Sigmoid colon (tissue), 7 donors: ENCODE results near the gene STON2. TPM values are rescaled to one million over a fixed set of nuclear protein-coding genes. Genes with fewer than 3 reads are reported as not detected.
A peak's percentile ranks its signal among the peaks of the same experiment; 100 is the strongest.

Experiments used
- DNase-seq: peaks from one replicate; pipeline ENCODE4 v3.0.0-alpha.2; 2019
- H3K27ac ChIP-seq, 4 donors: fragments of 200-600 bp; sonication (generic); one replicate each; pipeline ENCODE4 v1.5.1; 2016 to 2019; ENCODE audit warnings: mild to moderate bottlenecking in 1 of 4
- H3K27me3 ChIP-seq, 3 donors: fragments of 200-600 bp; sonication (generic); one replicate each; pipeline ENCODE4 v1.5.1; 2019; ENCODE audit warnings: mild to moderate bottlenecking in 1 of 3
- H3K36me3 ChIP-seq, 4 donors: fragments of 200-600 bp; sonication (generic); one replicate each; pipeline ENCODE4 v1.5.1; 2016 to 2019
- H3K4me1 ChIP-seq, 4 donors: fragments of 200-600 bp; sonication (generic); one replicate each; pipeline ENCODE4 v1.5.1; 2017 to 2019
- H3K4me3 ChIP-seq, 4 donors: fragments of 200-600 bp; sonication (generic); one replicate each; pipeline ENCODE4 v1.5.1; 2017 to 2019; ENCODE audit warnings: mild to moderate bottlenecking in 2 of 4, moderate library complexity in 1 of 4
- H3K9me3 ChIP-seq, 4 donors: fragments of 200-600 bp in 3 of 4; sonication (generic) in 3 of 4; one replicate each; pipeline versions ENCODE4 v1.5.1 to v1.6.1; 2013 to 2019
- CTCF ChIP-seq, 4 experiments: fragments of 450-650 bp in 3 of 4; fragments of 200-600 bp in 1 of 4; IDR thresholded peaks; one replicate each; pipeline ENCODE4 v1.5.1; 2016 to 2019; ENCODE audit warnings: antibody characterized with exemption in 4 of 4, mild to moderate bottlenecking in 3 of 4, moderate library complexity in 2 of 4
- EP300 ChIP-seq, 4 donors: sonication (generic); formaldehyde crosslinking; IDR thresholded peaks; one replicate each; pipeline ENCODE4 v1.6.1; 2017; ENCODE audit warnings: antibody characterized with exemption in 4 of 4
- POLR2A ChIP-seq, 2 donors: fragments of 450-650 bp; IDR thresholded peaks; one replicate each; pipeline ENCODE4 v1.6.1; 2016; ENCODE audit warnings: antibody characterized with exemption in 2 of 2, mild to moderate bottlenecking in 2 of 2, moderate library complexity in 2 of 2
- POLR2AphosphoS5 ChIP-seq, 4 donors: sonication (generic); formaldehyde crosslinking; IDR thresholded peaks; one replicate each; pipeline ENCODE4 v1.6.1; 2017; ENCODE audit warnings: antibody characterized with exemption in 4 of 4
- WGBS, 2 donors: extraction: QIAGEN DNeasy Blood & Tissue Kit; methylation state at CpG; one replicate each; pipeline ENCODE4 v1.1.7; 2013; 5-methylcytosine and 5-hydroxymethylcytosine counted together
- intact Hi-C: fragments of 100-400 bp; cut with DNase I; formaldehyde crosslinking; loops from one replicate; pipeline ENCODE4 v1.15.1; 2023
- polyA plus RNA-seq, 3 donors: library from polyadenylated mRNA; stranded (reverse); fragments of 200-250 nt; gene quantifications; one replicate each; pipeline ENCODE4 v1.2.3, GENCODE V29; 2013
- total RNA-seq, 4 donors: library from RNA; depleted of rRNA; stranded (reverse); fragments of >200 nt; gene quantifications; one replicate each; pipeline ENCODE4 v1.1.0, GENCODE V29; 2016
- donor health status: healthy with polysubstance abuse.
- donor health status: Bipolar disorder and iron deficiency.
- donor health status: healthy.

Gene STON2
- total and polyA plus RNA-seq, 7 donors, result 2.9 to 15.6 (median 12.2) TPM

- Histone ChIP-seq H3K36me3 (no peaks in the 10 kb centered on the region), H3K4me3 (no peak overlapping the region), H3K9me3 (no peaks in the 10 kb centered on the region), H3K4me1 (peaks cover 0 to 22% (median 18%) of the 10 kb centered on the region in 4 donors), H3K27me3 (no peaks in the 10 kb centered on the region), H3K27ac (no peak overlapping the region)
- DNase-seq, result no peak
- 42 to 79% methylated on average over 2 of the region's 2 CpGs for WGBS, 2 donors
- no peak for TF ChIP-seq CTCF (IDR thresholded peaks at IDR 0.05)
- no peak for TF ChIP-seq POLR2A (IDR thresholded peaks at IDR 0.05)
- TF ChIP-seq EP300 (IDR thresholded peaks at IDR 0.05), result no peak
- TF ChIP-seq POLR2AphosphoS5 (IDR thresholded peaks at IDR 0.05), result no peak
- intact Hi-C loops, result loop anchor here (5.0 kb wide), 1 partner anchor 310 kb away; the partner anchor contains the start of gene SEL1L
Measured at GRCh38 chr14:81222691-81223090, 177.4 kb downstream of the STON2 start.

- peaks cover 0 to 27% (median 21%) of the 10 kb centered on the region in 4 donors for H3K4me1 ChIP-seq
- TF ChIP-seq POLR2A (IDR thresholded peaks at IDR 0.05) (no peak), POLR2AphosphoS5 (IDR thresholded peaks at IDR 0.05) (no peak), CTCF (IDR thresholded peaks at IDR 0.05) (no peak), EP300 (IDR thresholded peaks at IDR 0.05) (no peak)
- H3K27ac ChIP-seq, result peak overlapping the region; percentile 90 to 97 (median 95)
- H3K4me3 ChIP-seq, result peak overlapping the region in 2 of 4 donors; percentile 79 to 85
- WGBS, 2 donors, result 88 to 96% methylated on average over 5 of the region's 5 CpGs
- intact Hi-C loops, result loop anchor here (5.0 kb wide), 1 partner anchor 310 kb away; the partner anchor contains the start of gene SEL1L
- H3K27me3 ChIP-seq, result no peaks in the 10 kb centered on the region
- no peaks in the 10 kb centered on the region for H3K9me3 ChIP-seq
- H3K36me3 ChIP-seq, result no peaks in the 10 kb centered on the region
- no peak for DNase-seq
Measured at GRCh38 chr14:81222126-81222525, 178.0 kb downstream of the STON2 start.

GRCh38 chr14:81221579-81222102, 178.5 kb downstream of the STON2 start:
- Histone ChIP-seq H3K4me1 (peaks cover 0 to 32% (median 23%) of the 10 kb centered on the region in 4 donors), H3K27ac (peak overlapping the region; percentile 90 to 97 (median 95)), H3K27me3 (no peaks in the 10 kb centered on the region), H3K4me3 (peak overlapping the region; percentile 78 to 85 (median 80)), H3K9me3 (no peaks in the 10 kb centered on the region), H3K36me3 (no peaks in the 10 kb centered on the region)
- intact Hi-C loops, result loop anchor here (5.0 kb wide), 1 partner anchor 311 kb away; the partner anchor contains the start of gene SEL1L
- TF ChIP-seq CTCF (IDR thresholded peaks at IDR 0.05) (no peak), POLR2AphosphoS5 (IDR thresholded peaks at IDR 0.05) (no peak), POLR2A (IDR thresholded peaks at IDR 0.05) (no peak), EP300 (IDR thresholded peaks at IDR 0.05) (no peak)
- peak; percentile 59 for DNase-seq
- WGBS, 2 donors, result 38 to 47% methylated on average over 16 of the region's 16 CpGs

GRCh38 chr14:81220830-81221578, 179.1 kb downstream of the STON2 start, which contains the start of gene GTF2A1:
Gene GTF2A1, minus strand, starts transcription at chr14:81220959. Its CDS starts 441 bp downstream, at chr14:81220518.
- no peaks in the 10 kb centered on the region for H3K9me3 ChIP-seq
- TF ChIP-seq CTCF (IDR thresholded peaks at IDR 0.05), result no peak
- TF ChIP-seq POLR2AphosphoS5 (IDR thresholded peaks at IDR 0.05), result peak; percentile 99 to 100 (median 99)
- TF ChIP-seq EP300 (IDR thresholded peaks at IDR 0.05), result no peak
- peak; percentile 67 to 68 for TF ChIP-seq POLR2A (IDR thresholded peaks at IDR 0.05)
- H3K36me3 ChIP-seq, result peaks cover 0 to 2% (median 0%) of the 10 kb centered on the region in 4 donors
- intact Hi-C loops, result loop anchor here (5.0 kb wide), 1 partner anchor 311 kb away; the partner anchor contains the start of gene SEL1L
- peak within 1 kb of the TSS; percentile 90 to 97 (median 95) for H3K27ac ChIP-seq
- H3K4me3 ChIP-seq, result peak within 1 kb of the TSS; percentile 78 to 85 (median 80)
- 0% methylated on average over 84 of the region's 84 CpGs for WGBS, 2 donors
- peak; percentile 98 for DNase-seq
- peaks cover 0 to 33% (median 24%) of the 10 kb centered on the region in 4 donors for H3K4me1 ChIP-seq
- H3K27me3 ChIP-seq, result no peaks in the 10 kb centered on the region
